Esophagus muscularis mucosa (tissue), 4 donors: ENCODE measurements around the gene MAPK13.

Source experiments
- EP300 ChIP-seq: sonication (generic); formaldehyde crosslinking; IDR thresholded peaks from one replicate; pipeline ENCODE4 v1.6.1; 2017; ENCODE audit warnings: antibody characterized with exemption
- POLR2A ChIP-seq: fragments of 450-650 bp; IDR thresholded peaks from one replicate; pipeline ENCODE4 v1.6.1; 2017; ENCODE audit warnings: antibody characterized with exemption, moderate library complexity, mild to moderate bottlenecking, low read depth
- POLR2AphosphoS5 ChIP-seq, 2 donors: sonication (generic); formaldehyde crosslinking; IDR thresholded peaks; one replicate each; pipeline ENCODE4 v1.6.1; 2017; ENCODE audit warnings: antibody characterized with exemption in 2 of 2
- TF ChIP-seq, protein P1 (sequence below), 3 experiments: fragments of 200-600 bp in 2 of 3; fragments of 450-650 bp in 1 of 3; sonication (generic) in 2 of 3; IDR thresholded peaks; one replicate each; pipeline ENCODE4 v1.5.1; 2017 to 2019; ENCODE audit warnings: antibody characterized with exemption in 3 of 3, mild to moderate bottlenecking in 2 of 3, moderate library complexity in 1 of 3

DNA sequence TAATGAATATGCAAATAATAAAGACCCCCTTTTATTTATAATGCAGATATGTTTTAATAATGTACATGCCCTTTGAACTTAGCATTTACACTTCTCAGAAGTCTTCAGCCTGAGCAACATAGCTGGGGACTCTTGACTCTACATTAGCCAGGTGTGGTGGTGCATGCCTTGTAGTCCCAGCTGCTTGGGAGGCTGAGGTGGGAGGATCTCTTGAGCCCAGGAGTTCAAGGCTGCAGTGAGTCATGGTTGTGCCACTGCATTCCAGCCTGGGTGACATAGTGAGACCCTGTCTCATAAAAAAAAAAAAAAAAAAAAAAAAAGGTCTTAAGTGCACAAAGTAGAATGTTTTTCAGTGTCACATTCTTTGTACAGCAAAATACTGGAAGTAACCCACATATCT lies 17.3 kb upstream of the MAPK13 start:
- TF ChIP-seq POLR2A (no peak), POLR2AphosphoS5 (IDR thresholded peaks at IDR 0.05) (no peak), EP300 (no peak)
- TF ChIP-seq, protein P1, sequence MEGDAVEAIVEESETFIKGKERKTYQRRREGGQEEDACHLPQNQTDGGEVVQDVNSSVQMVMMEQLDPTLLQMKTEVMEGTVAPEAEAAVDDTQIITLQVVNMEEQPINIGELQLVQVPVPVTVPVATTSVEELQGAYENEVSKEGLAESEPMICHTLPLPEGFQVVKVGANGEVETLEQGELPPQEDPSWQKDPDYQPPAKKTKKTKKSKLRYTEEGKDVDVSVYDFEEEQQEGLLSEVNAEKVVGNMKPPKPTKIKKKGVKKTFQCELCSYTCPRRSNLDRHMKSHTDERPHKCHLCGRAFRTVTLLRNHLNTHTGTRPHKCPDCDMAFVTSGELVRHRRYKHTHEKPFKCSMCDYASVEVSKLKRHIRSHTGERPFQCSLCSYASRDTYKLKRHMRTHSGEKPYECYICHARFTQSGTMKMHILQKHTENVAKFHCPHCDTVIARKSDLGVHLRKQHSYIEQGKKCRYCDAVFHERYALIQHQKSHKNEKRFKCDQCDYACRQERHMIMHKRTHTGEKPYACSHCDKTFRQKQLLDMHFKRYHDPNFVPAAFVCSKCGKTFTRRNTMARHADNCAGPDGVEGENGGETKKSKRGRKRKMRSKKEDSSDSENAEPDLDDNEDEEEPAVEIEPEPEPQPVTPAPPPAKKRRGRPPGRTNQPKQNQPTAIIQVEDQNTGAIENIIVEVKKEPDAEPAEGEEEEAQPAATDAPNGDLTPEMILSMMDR (IDR thresholded peaks at IDR 0.05) = no peak
